Lower leg skin (tissue), 4 donors: Measurements from ENCODE around the gene GPRC5B. TPM values are rescaled to one million over a fixed set of nuclear protein-coding genes. Genes with fewer than 3 reads are reported as not detected.

Experiments
- DNase-seq, 2 donors: peaks; one replicate each; pipeline ENCODE4 v3.0.0-alpha.2; 2019; ENCODE audit warnings: low spot score in 2 of 2
- H3K4me3 ChIP-seq: fragments of 200-600 bp; sonication (generic); 2 replicates; pipeline ENCODE4 v1.5.1; 2017; ENCODE audit warnings: mild to moderate bottlenecking, low read depth; ENCODE audit not compliant: poor library complexity, severe bottlenecking
- CTCF ChIP-seq, 3 donors: fragments of 450-650 bp; IDR thresholded peaks; one replicate each; pipeline ENCODE4 v1.5.1; 2016; ENCODE audit warnings: antibody characterized with exemption in 3 of 3, mild to moderate bottlenecking in 3 of 3, moderate library complexity in 2 of 3
- POLR2A ChIP-seq, 2 donors: fragments of 450-650 bp; IDR thresholded peaks; one replicate each; pipeline ENCODE4 v1.6.1; 2016 to 2017; ENCODE audit warnings: antibody characterized with exemption in 2 of 2, mild to moderate bottlenecking in 1 of 2, moderate library complexity in 1 of 2
- WGBS, 2 donors: methylation state at CpG; one replicate each; pipeline ENCODE4 v1.1.5; 2018; 5-methylcytosine and 5-hydroxymethylcytosine counted together
- intact Hi-C: fragments of 100-400 bp; cut with DNase I; formaldehyde crosslinking; loops from one replicate; pipeline ENCODE4 v1.15.0; 2023; ENCODE audit warnings: low total_unique reads
- total RNA-seq, 4 donors: library from RNA; depleted of rRNA; stranded (reverse); fragments of >200 nt; gene quantifications; one replicate each; pipeline ENCODE4 v1.1.0, GENCODE V29; 2016

Gene GPRC5B
- total RNA-seq, 4 donors from 2014 or later = 5.0 to 16.6 (median 9.5) TPM

GRCh38 chr16:19881783-19882182 lies 2.9 kb downstream of the GPRC5B start:
- H3K4me3 ChIP-seq = no peak overlapping the region
- intact Hi-C loops = no loop called here
- WGBS, 2 donors = 75 to 87% methylated on average over 5 to 6 of the region's 6 CpGs
- no peak for DNase-seq
- TF ChIP-seq CTCF (IDR thresholded peaks at IDR 0.05) = no peak
- no peak for TF ChIP-seq POLR2A (IDR thresholded peaks at IDR 0.05)

- intact Hi-C loops = no loop called here
- no peak overlapping the region for H3K4me3 ChIP-seq
- no peak for TF ChIP-seq POLR2A (IDR thresholded peaks at IDR 0.05)
- no peak for TF ChIP-seq CTCF (IDR thresholded peaks at IDR 0.05)
- no peak for DNase-seq
- 88 to 92% methylated on average over 7 of the region's 7 CpGs for WGBS, 2 donors
These were observed 3.6 kb downstream of the GPRC5B start for GRCh38 chr16:19881028-19881427.

- 45 to 59% methylated on average over 13 of the region's 13 CpGs for WGBS, 2 donors
- H3K4me3 ChIP-seq = no peak overlapping the region
- intact Hi-C loops = no loop called here
- DNase-seq = peak in 1 of 2 donors; percentile 22
- TF ChIP-seq CTCF (IDR thresholded peaks at IDR 0.05) (no peak), POLR2A (IDR thresholded peaks at IDR 0.05) (no peak)
These were observed 5.3 kb downstream of the GPRC5B start for GRCh38 chr16:19879241-19879792.

- 68 to 73% methylated on average over 7 to 10 of the region's 11 CpGs for WGBS, 2 donors
- no peak overlapping the region for H3K4me3 ChIP-seq
- no peak for TF ChIP-seq CTCF (IDR thresholded peaks at IDR 0.05)
- no peak for TF ChIP-seq POLR2A (IDR thresholded peaks at IDR 0.05)
- intact Hi-C loops = no loop called here
- no peak for DNase-seq
These were observed 5.9 kb downstream of the GPRC5B start for GRCh38 chr16:19878757-19879156.

- 84 to 87% methylated on average over 9 of the region's 10 CpGs for WGBS, 2 donors
- intact Hi-C loops = no loop called here
- H3K4me3 ChIP-seq = no peak overlapping the region
- TF ChIP-seq POLR2A (IDR thresholded peaks at IDR 0.05) (no peak), CTCF (IDR thresholded peaks at IDR 0.05) (no peak)
- DNase-seq = no peak
These were observed 8.1 kb downstream of the GPRC5B start for GRCh38 chr16:19876501-19877059.

- TF ChIP-seq POLR2A (IDR thresholded peaks at IDR 0.05) = no peak
- TF ChIP-seq CTCF (IDR thresholded peaks at IDR 0.05) = no peak
- 65 to 77% methylated on average over 6 of the region's 6 CpGs for WGBS, 2 donors
- DNase-seq = no peak
- intact Hi-C loops = no loop called here
- H3K4me3 ChIP-seq = no peak overlapping the region
These were observed 8.7 kb downstream of the GPRC5B start for GRCh38 chr16:19875900-19876299.
